ENCODE data around the gene CD44.
A peak's percentile ranks its signal among the peaks of the same experiment; 100 is the strongest.

The CD44 gene

GRCh38 chr11:35163209-35163608 lies 24.2 kb downstream of the CD44 start:
- peaks cover 100% of the 10 kb centered on the region for H3K4me1 ChIP-seq (ENCODE audit: insufficient read depth, poor library complexity, severe bottlenecking)
- DNase-seq (ENCODE audit: low spot score): no peak
- no peaks in the 10 kb centered on the region for H3K9me3 ChIP-seq (ENCODE audit: severe bottlenecking)
- peak; percentile 8; the same call in 1 of the 3 replicates for ATAC-seq (ENCODE audit: low read depth)
- peaks cover 56% of the 10 kb centered on the region for H3K36me3 ChIP-seq (ENCODE audit: low read depth)
- peak overlapping the region; percentile 99 for H3K27ac ChIP-seq (ENCODE audit: poor library complexity, severe bottlenecking)
- no peak for TF ChIP-seq CTCF (IDR thresholded peaks at IDR 0.05; ENCODE audit: poor library complexity, severe bottlenecking)
- no peaks in the 10 kb centered on the region for H3K27me3 ChIP-seq (ENCODE audit: insufficient read depth, poor library complexity, severe bottlenecking)
- H3K4me3 ChIP-seq (ENCODE audit: severe bottlenecking): no peak overlapping the region

DNA sequence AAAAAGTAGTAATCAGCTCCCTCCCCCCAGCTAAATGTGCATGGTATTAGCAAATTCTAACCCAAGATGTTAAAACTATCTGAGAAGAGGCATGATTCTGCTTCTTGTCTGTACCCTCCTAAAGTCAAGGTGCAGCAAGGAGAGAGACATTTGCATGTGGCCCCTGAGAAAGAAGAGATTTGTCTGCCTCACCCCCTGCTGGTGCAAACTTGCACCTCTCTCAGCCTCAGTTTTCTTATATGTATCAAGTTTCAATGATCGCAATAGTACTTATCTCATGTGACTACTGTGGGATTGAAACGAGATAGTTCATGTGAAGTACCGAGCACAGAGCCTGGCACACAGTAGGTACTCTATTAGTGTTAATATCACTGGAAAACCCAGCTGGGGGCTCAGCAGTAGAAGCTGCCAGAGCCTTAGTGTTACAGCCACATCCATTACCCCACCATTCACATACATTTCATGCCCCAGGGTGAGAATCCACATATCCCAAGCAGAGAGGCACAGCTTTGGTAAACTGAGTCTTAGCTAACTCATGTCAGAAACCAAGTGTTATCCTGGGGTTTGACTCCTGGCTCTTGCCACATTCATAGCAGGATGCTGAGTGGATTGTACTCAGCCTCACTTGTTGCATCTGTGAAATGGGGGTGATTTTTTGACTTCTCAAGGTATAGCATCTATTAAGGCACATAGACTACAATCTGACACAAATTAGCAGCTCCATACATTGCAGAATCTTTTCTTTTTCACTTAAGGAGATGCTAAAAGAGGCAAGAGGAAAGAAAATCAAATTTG lies 24.9 kb downstream of the CD44 start:
- DNase-seq (ENCODE audit: low spot score) (no peak), ATAC-seq (ENCODE audit: low read depth) (no peak)
- Histone ChIP-seq H3K36me3 (ENCODE audit: low read depth) (peaks cover 63% of the 10 kb centered on the region), H3K4me3 (ENCODE audit: severe bottlenecking) (no peak overlapping the region), H3K4me1 (ENCODE audit: insufficient read depth, poor library complexity, severe bottlenecking) (peaks cover 97% of the 10 kb centered on the region), H3K9me3 (ENCODE audit: severe bottlenecking) (no peaks in the 10 kb centered on the region), H3K27ac (ENCODE audit: poor library complexity, severe bottlenecking) (peak overlapping the region; percentile 99), H3K27me3 (ENCODE audit: insufficient read depth, poor library complexity, severe bottlenecking) (no peaks in the 10 kb centered on the region)
- peak; percentile 15 for TF ChIP-seq CTCF (IDR thresholded peaks at IDR 0.05; ENCODE audit: poor library complexity, severe bottlenecking)

GRCh38 chr11:35165030-35165422 lies 26.1 kb downstream of the CD44 start:
- ATAC-seq (ENCODE audit: low read depth) (no peak), DNase-seq (ENCODE audit: low spot score) (no peak)
- Histone ChIP-seq H3K36me3 (ENCODE audit: low read depth) (peaks cover 60% of the 10 kb centered on the region), H3K27ac (ENCODE audit: poor library complexity, severe bottlenecking) (peak overlapping the region; percentile 99), H3K27me3 (ENCODE audit: insufficient read depth, poor library complexity, severe bottlenecking) (no peaks in the 10 kb centered on the region), H3K9me3 (ENCODE audit: severe bottlenecking) (no peaks in the 10 kb centered on the region), H3K4me3 (ENCODE audit: severe bottlenecking) (no peak overlapping the region), H3K4me1 (ENCODE audit: insufficient read depth, poor library complexity, severe bottlenecking) (peaks cover 90% of the 10 kb centered on the region)
- no peak for TF ChIP-seq CTCF (IDR thresholded peaks at IDR 0.05; ENCODE audit: poor library complexity, severe bottlenecking)

- Histone ChIP-seq H3K9me3 (ENCODE audit: severe bottlenecking) (no peaks in the 10 kb centered on the region), H3K36me3 (ENCODE audit: low read depth) (peaks cover 58% of the 10 kb centered on the region), H3K27ac (ENCODE audit: poor library complexity, severe bottlenecking) (peak overlapping the region; percentile 99), H3K27me3 (ENCODE audit: insufficient read depth, poor library complexity, severe bottlenecking) (no peaks in the 10 kb centered on the region), H3K4me1 (ENCODE audit: insufficient read depth, poor library complexity, severe bottlenecking) (peaks cover 90% of the 10 kb centered on the region), H3K4me3 (ENCODE audit: severe bottlenecking) (no peak overlapping the region)
- peak; percentile 54 for ATAC-seq (ENCODE audit: low read depth)
- peak; percentile 84 for DNase-seq (ENCODE audit: low spot score)
- no peak for TF ChIP-seq CTCF (IDR thresholded peaks at IDR 0.05; ENCODE audit: poor library complexity, severe bottlenecking)
Observed at GRCh38 chr11:35165423-35166368, 26.7 kb downstream of the CD44 start.

All from RWPE2 (cell line).